NCI-H146 (cell line): ENCODE results near the gene RFX7.
"Not testable (repeated sequence)": the region's sequence is repeated elsewhere in the genome, so short reads cannot be mapped to it uniquely, and the experiment has no call there.

ENCODE experiments used
- DNase-seq: peaks from one replicate; lab custom pipeline; 2025; lab: John Stamatoyannopoulos, UW

Gene RFX7

GRCh38 chr15:56205061-56205876, 38.4 kb downstream of the RFX7 start:
- no peak for DNase-seq

GRCh38 chr15:56203312-56203922, 40.3 kb downstream of the RFX7 start:
- not testable (repeated sequence) for DNase-seq

GRCh38 chr15:56202701-56203100, 41.0 kb downstream of the RFX7 start:
- DNase-seq: no peak

- no peak for DNase-seq
Measured at GRCh38 chr15:56199038-56199437, 44.6 kb downstream of the RFX7 start.

- no peak for DNase-seq
Measured at GRCh38 chr15:56194035-56194434, 49.6 kb downstream of the RFX7 start.

- DNase-seq: no peak
Measured at GRCh38 chr15:56192659-56193442, 50.8 kb downstream of the RFX7 start.

GRCh38 chr15:56187665-56188064, 56.0 kb downstream of the RFX7 start:
- no peak for DNase-seq

- DNase-seq: no peak
Measured at GRCh38 chr15:56185980-56186379, 57.7 kb downstream of the RFX7 start.

- no peak for DNase-seq
Measured at GRCh38 chr15:56184516-56184915, 59.2 kb downstream of the RFX7 start.

- no peak for DNase-seq
Measured at GRCh38 chr15:56180851-56181250, 62.8 kb downstream of the RFX7 start.

GRCh38 chr15:56176996-56177395, 66.7 kb downstream of the RFX7 start:
- DNase-seq: no peak

GRCh38 chr15:56175788-56176187, 67.9 kb downstream of the RFX7 start:
- DNase-seq: no peak

- DNase-seq: no peak
Measured at GRCh38 chr15:56174649-56175048, 69.0 kb downstream of the RFX7 start.

GRCh38 chr15:56168394-56168793, 75.3 kb downstream of the RFX7 start:
- no peak for DNase-seq

- DNase-seq: no peak
Measured at GRCh38 chr15:56165234-56165633, 78.4 kb downstream of the RFX7 start.

- no peak for DNase-seq
Measured at GRCh38 chr15:56160966-56161365, 82.7 kb downstream of the RFX7 start.

GRCh38 chr15:56156877-56157276, 86.8 kb downstream of the RFX7 start:
- no peak for DNase-seq

- not testable (repeated sequence) for DNase-seq
Measured at GRCh38 chr15:56155278-56155677, 88.4 kb downstream of the RFX7 start.

GRCh38 chr15:56154768-56155167, 88.9 kb downstream of the RFX7 start:
- not testable (repeated sequence) for DNase-seq

- no peak for DNase-seq
Measured at GRCh38 chr15:56150204-56150603, 93.5 kb downstream of the RFX7 start.

GRCh38 chr15:56148064-56148463, 95.6 kb downstream of the RFX7 start:
- DNase-seq: no peak

GRCh38 chr15:56146756-56147155, 96.9 kb downstream of the RFX7 start:
- DNase-seq: no peak

GRCh38 chr15:56128081-56128480, 115.6 kb downstream of the RFX7 start:
- no peak for DNase-seq
